HEK293 (cell line): ENCODE results near the gene TARS3.

Source experiments
- AEBP2 ChIP-seq: fragments of 450-650 bp; formaldehyde crosslinking; IDR thresholded peaks from 2 replicates; pipeline ENCODE4 v1.5.1; 2016; ENCODE audit warnings: missing biosample characterization, missing genetic modification characterization, borderline replicate concordance
- CTCF ChIP-seq: fragments of 450-650 bp; formaldehyde crosslinking; IDR thresholded peaks from 2 replicates; pipeline ENCODE4 v1.5.1; 2016; ENCODE audit warnings: missing biosample characterization, missing genetic modification characterization
- MZF1 ChIP-seq: fragments of 450-650 bp; formaldehyde crosslinking; IDR thresholded peaks from 2 replicates; pipeline ENCODE4 v1.5.1; 2017; ENCODE audit warnings: missing biosample characterization, missing genetic modification characterization, borderline replicate concordance
- REST ChIP-seq: fragments of 450-650 bp; formaldehyde crosslinking; IDR thresholded peaks from 2 replicates; pipeline ENCODE4 v1.5.1; 2016; ENCODE audit warnings: missing biosample characterization, missing genetic modification characterization
- YY1 ChIP-seq: fragments of 450-650 bp; formaldehyde crosslinking; IDR thresholded peaks from 2 replicates; pipeline ENCODE4 v1.5.1; 2018; ENCODE audit warnings: missing biosample characterization, missing genetic modification characterization
- ZBTB7A ChIP-seq: fragments of 450-650 bp; formaldehyde crosslinking; IDR thresholded peaks from 2 replicates; pipeline ENCODE4 v1.5.1; 2016; ENCODE audit warnings: low read depth, missing biosample characterization, missing genetic modification characterization
- ZBTB8A ChIP-seq: fragments of 450-650 bp; formaldehyde crosslinking; IDR thresholded peaks from 2 replicates; pipeline ENCODE4 v1.5.1; 2016; ENCODE audit warnings: missing biosample characterization, missing genetic modification characterization
- ZNF10 ChIP-seq: fragments of 450-650 bp; formaldehyde crosslinking; IDR thresholded peaks from 2 replicates; pipeline ENCODE4 v1.5.1; 2017; ENCODE audit warnings: missing biosample characterization, missing genetic modification characterization
- ZNF155 ChIP-seq: fragments of 450-650 bp; formaldehyde crosslinking; IDR thresholded peaks from 2 replicates; pipeline ENCODE4 v1.5.1; 2016; ENCODE audit warnings: missing biosample characterization, missing genetic modification characterization
- ZNF629 ChIP-seq: fragments of 450-650 bp; formaldehyde crosslinking; IDR thresholded peaks from 2 replicates; pipeline ENCODE4 v1.5.1; 2017; ENCODE audit warnings: missing biosample characterization, missing genetic modification characterization
- ZNF639 ChIP-seq: fragments of 450-650 bp; formaldehyde crosslinking; IDR thresholded peaks from 2 replicates; pipeline ENCODE4 v1.5.1; 2016; ENCODE audit warnings: missing biosample characterization, missing genetic modification characterization
- TF ChIP-seq, protein P1 (sequence below): fragments of 450-650 bp; formaldehyde crosslinking; IDR thresholded peaks from 2 replicates; pipeline ENCODE4 v1.5.1; 2016; ENCODE audit warnings: missing biosample characterization, missing genetic modification characterization

DNA sequence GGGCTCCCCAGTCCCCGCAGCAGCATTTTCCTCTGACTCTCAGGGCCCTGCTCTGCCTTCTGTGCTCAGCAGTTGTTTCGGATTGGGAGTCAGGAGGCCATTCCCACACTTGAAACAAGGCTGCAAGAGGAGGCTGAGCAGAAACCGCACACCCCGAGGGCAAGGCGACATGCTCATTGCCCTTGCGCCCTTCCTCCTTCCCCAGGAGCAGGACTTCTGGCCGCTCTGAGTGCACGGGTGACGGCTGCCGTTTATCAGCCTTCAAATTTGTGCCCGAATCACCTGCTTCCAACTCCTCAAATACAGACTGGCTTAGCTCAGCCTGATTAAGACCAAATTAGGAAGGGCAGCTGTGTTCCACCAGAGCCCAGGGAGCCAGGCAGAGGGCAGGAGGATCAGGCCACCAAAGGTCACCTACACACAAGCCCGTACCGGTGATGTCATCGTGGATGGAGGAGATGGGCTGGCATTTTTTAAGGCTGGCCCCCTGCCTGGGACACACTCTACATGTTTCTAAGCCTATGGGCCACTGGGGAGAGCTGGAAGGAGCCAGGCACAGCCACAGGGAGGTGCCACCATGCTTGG lies 110.2 kb downstream of the TARS3 start:
- no peak for TF ChIP-seq CTCF (tag by site-specific recombination)
- TF ChIP-seq ZBTB8A (tag by site-specific recombination), result peak; percentile 25; the same call in 1 of the 2 replicates
- TF ChIP-seq YY1 (tag by site-specific recombination), result no peak
- no peak for TF ChIP-seq ZNF155 (tag by site-specific recombination)
- TF ChIP-seq ZNF639 (tag by site-specific recombination), result no peak
- TF ChIP-seq REST (tag by site-specific recombination), result no peak
- TF ChIP-seq ZNF629, result no peak
- no peak for TF ChIP-seq MZF1 (tag by site-specific recombination)
- TF ChIP-seq ZNF10, result no peak
- TF ChIP-seq AEBP2 (tag by site-specific recombination), result no peak
- TF ChIP-seq ZBTB7A (tag by site-specific recombination), result no peak
- TF ChIP-seq, protein P1, sequence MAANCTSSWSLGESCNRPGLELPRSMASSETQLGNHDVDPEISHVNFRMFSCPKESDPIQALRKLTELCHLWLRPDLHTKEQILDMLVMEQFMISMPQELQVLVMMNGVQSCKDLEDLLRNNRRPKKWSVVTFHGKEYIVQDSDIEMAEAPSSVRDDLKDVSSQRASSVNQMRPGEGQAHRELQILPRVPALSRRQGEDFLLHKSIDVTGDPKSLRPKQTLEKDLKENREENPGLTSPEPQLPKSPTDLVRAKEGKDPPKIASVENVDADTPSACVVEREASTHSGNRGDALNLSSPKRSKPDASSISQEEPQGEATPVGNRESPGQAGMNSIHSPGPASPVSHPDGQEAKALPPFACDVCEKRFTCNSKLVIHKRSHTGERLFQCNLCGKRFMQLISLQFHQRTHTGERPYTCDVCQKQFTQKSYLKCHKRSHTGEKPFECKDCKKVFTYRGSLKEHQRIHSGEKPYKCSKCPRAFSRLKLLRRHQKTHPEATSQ, result no peak
